SU-DHL-6 (cell line): ENCODE results near the gene PEA15.

Source experiments
- H2AFZ ChIP-seq: fragments of 200-600 bp; sonication (generic); 2 replicates; pipeline ENCODE4 v1.6.1; 2014; ENCODE audit warnings: low read depth, mild to moderate bottlenecking, moderate library complexity, mixed read lengths, antibody characterized with exemption, low read length; ENCODE audit not compliant: severe bottlenecking
- H3F3A ChIP-seq: fragments of 200-600 bp; shearing (Covaris generic); 2 replicates; pipeline ENCODE4 v1.6.0; 2016; ENCODE audit warnings: antibody characterized with exemption, mild to moderate bottlenecking; ENCODE audit not compliant: insufficient read depth
- H3K27ac ChIP-seq: fragments of 200-600 bp; sonication (generic); 2 replicates; pipeline ENCODE4 v1.5.1; 2016; ENCODE audit warnings: low read depth, mild to moderate bottlenecking, low read length, moderate library complexity, mixed read lengths
- H3K27me3 ChIP-seq: fragments of 200-600 bp; sonication (generic), shearing (Covaris generic); 2 replicates; pipeline ENCODE4 v1.6.0; 2014; ENCODE audit warnings: mild to moderate bottlenecking, low read length
- H3K36me3 ChIP-seq: fragments of 200-600 bp; sonication (generic); 2 replicates; pipeline ENCODE4 v1.6.1; 2014; ENCODE audit warnings: mild to moderate bottlenecking, low read length, mixed read lengths
- H3K4me2 ChIP-seq: fragments of 300-600, 200-600 bp; shearing (Covaris generic), sonication (generic); 2 replicates; pipeline ENCODE4 v1.6.0; 2014; ENCODE audit warnings: low read length, low read depth, mild to moderate bottlenecking; ENCODE audit not compliant: poor library complexity, severe bottlenecking
- H3K4me3 ChIP-seq: fragments of 200-600 bp; sonication (generic); 2 replicates; pipeline ENCODE4 v1.5.1; 2014; ENCODE audit warnings: antibody characterized with exemption, low read length, mild to moderate bottlenecking, mixed read lengths; ENCODE audit not compliant: insufficient read depth, poor library complexity, severe bottlenecking
- H3K79me2 ChIP-seq: fragments of 200-600 bp; sonication (generic); 2 replicates; pipeline ENCODE4 v1.6.1; 2014; ENCODE audit warnings: mild to moderate bottlenecking, low read length, moderate library complexity; ENCODE audit not compliant: insufficient read depth
- H3K9ac ChIP-seq: fragments of 200-600 bp; sonication (generic); 2 replicates; pipeline ENCODE4 v1.7.0; 2014; ENCODE audit warnings: mild to moderate bottlenecking, low read length
- H3K9me2 ChIP-seq: fragments of 200-600 bp; sonication (generic); replicated peaks from 2 replicates; pipeline ENCODE4 v1.6.1; 2014; ENCODE audit warnings: low read length; ENCODE audit not compliant: insufficient read depth
- H3K9me3 ChIP-seq: fragments of 200-600 bp; sonication (generic); 2 replicates; pipeline ENCODE4 v1.6.1; 2014; ENCODE audit warnings: low read length, mixed read lengths; ENCODE audit not compliant: insufficient read depth
- H4K20me1 ChIP-seq: fragments of 200-600 bp; sonication (generic); 2 replicates; pipeline ENCODE4 v1.6.1; 2014; ENCODE audit warnings: low read depth, mild to moderate bottlenecking, antibody characterized with exemption, low read length, moderate library complexity, mixed read lengths
- EZH2phosphoT487 ChIP-seq: fragments of 200-600 bp; sonication (generic), shearing (Covaris generic); conservative IDR thresholded peaks from 2 replicates; pipeline ENCODE4 v1.6.1; 2018; ENCODE audit warnings: mild to moderate bottlenecking, antibody characterized with exemption, low read length, moderate library complexity, mixed read lengths
- TF ChIP-seq, protein P1 (sequence below): fragments of 200-600 bp; sonication (generic); IDR thresholded peaks from one replicate; pipeline ENCODE4 v1.5.1; 2017; ENCODE audit warnings: antibody characterized with exemption, mild to moderate bottlenecking, low read length, moderate library complexity; ENCODE audit not compliant: insufficient read depth, poor library complexity, severe bottlenecking

Gene PEA15

GRCh38 chr1:160161965-160162705 is 43.0 kb upstream of the PEA15 start:
- TF ChIP-seq, protein P1, sequence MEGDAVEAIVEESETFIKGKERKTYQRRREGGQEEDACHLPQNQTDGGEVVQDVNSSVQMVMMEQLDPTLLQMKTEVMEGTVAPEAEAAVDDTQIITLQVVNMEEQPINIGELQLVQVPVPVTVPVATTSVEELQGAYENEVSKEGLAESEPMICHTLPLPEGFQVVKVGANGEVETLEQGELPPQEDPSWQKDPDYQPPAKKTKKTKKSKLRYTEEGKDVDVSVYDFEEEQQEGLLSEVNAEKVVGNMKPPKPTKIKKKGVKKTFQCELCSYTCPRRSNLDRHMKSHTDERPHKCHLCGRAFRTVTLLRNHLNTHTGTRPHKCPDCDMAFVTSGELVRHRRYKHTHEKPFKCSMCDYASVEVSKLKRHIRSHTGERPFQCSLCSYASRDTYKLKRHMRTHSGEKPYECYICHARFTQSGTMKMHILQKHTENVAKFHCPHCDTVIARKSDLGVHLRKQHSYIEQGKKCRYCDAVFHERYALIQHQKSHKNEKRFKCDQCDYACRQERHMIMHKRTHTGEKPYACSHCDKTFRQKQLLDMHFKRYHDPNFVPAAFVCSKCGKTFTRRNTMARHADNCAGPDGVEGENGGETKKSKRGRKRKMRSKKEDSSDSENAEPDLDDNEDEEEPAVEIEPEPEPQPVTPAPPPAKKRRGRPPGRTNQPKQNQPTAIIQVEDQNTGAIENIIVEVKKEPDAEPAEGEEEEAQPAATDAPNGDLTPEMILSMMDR: no peak
- no peak for TF ChIP-seq EZH2phosphoT487
- Histone ChIP-seq H3K9me3 (no peaks in the 10 kb centered on the region), H3K4me3 (no peak overlapping the region), H3F3A (no peaks in the 10 kb centered on the region), H3K36me3 (no peaks in the 10 kb centered on the region), H3K4me2 (no peak overlapping the region), H3K27me3 (no peaks in the 10 kb centered on the region), H3K9ac (no peak overlapping the region), H3K27ac (no peak overlapping the region), H2AFZ (no peak overlapping the region), H4K20me1 (no peaks in the 10 kb centered on the region), H3K9me2 (no peaks in the 10 kb centered on the region), H3K79me2 (no peaks in the 10 kb centered on the region)

- H3K79me2 ChIP-seq: no peaks in the 10 kb centered on the region
- H3K4me2 ChIP-seq: no peak overlapping the region
- H3K36me3 ChIP-seq: no peaks in the 10 kb centered on the region
- no peaks in the 10 kb centered on the region for H3K9me3 ChIP-seq
- H3F3A ChIP-seq: no peaks in the 10 kb centered on the region
- H3K9me2 ChIP-seq: no peaks in the 10 kb centered on the region
- H3K4me3 ChIP-seq: no peak overlapping the region
- H3K9ac ChIP-seq: no peak overlapping the region
- H2AFZ ChIP-seq: no peak overlapping the region
- no peak overlapping the region for H3K27ac ChIP-seq
- no peak for TF ChIP-seq EZH2phosphoT487
- TF ChIP-seq, protein P1: no peak
- H4K20me1 ChIP-seq: no peaks in the 10 kb centered on the region
- no peaks in the 10 kb centered on the region for H3K27me3 ChIP-seq
These were observed 42.3 kb upstream of the PEA15 start for GRCh38 chr1:160162931-160163330.

GRCh38 chr1:160163615-160164014 is 41.6 kb upstream of the PEA15 start:
- Histone ChIP-seq H2AFZ (no peak overlapping the region), H3K4me2 (no peak overlapping the region), H4K20me1 (no peaks in the 10 kb centered on the region), H3K9me3 (no peaks in the 10 kb centered on the region), H3F3A (no peaks in the 10 kb centered on the region), H3K79me2 (no peaks in the 10 kb centered on the region), H3K36me3 (no peaks in the 10 kb centered on the region), H3K27ac (no peak overlapping the region), H3K4me3 (no peak overlapping the region), H3K9ac (no peak overlapping the region), H3K27me3 (no peaks in the 10 kb centered on the region), H3K9me2 (no peaks in the 10 kb centered on the region)
- TF ChIP-seq, protein P1: no peak
- no peak for TF ChIP-seq EZH2phosphoT487
